GM12878 (cell line): Measurements from ENCODE around the gene PLEKHG4B.

Experiments used
- CBFB ChIP-seq: IDR thresholded peaks from 2 replicates; pipeline ENCODE4 v1.6.1; 2016; ENCODE audit warnings: antibody characterized with exemption, low read depth
- EZH2 ChIP-seq: IDR thresholded peaks from 2 replicates; pipeline ENCODE4 v1.6.1; 2012; ENCODE audit warnings: low read depth, mild to moderate bottlenecking, control low read depth, inconsistent platforms, low read length, borderline replicate concordance; ENCODE audit not compliant: control insufficient read depth
- LARP7 ChIP-seq: fragments of 450-650 bp; IDR thresholded peaks from 2 replicates; pipeline ENCODE4 v1.6.1; 2017; ENCODE audit warnings: mild to moderate bottlenecking
- POLR2A ChIP-seq: IDR thresholded peaks from 2 replicates; pipeline ENCODE4 v1.6.1; 2011; ENCODE audit warnings: low read depth, mild to moderate bottlenecking, low read length
- POLR2AphosphoS2 ChIP-seq: IDR thresholded peaks from 2 replicates; pipeline ENCODE4 v1.6.1; 2011; ENCODE audit warnings: low read depth, mild to moderate bottlenecking, low read length, improper control_type of control experiment, moderate library complexity
- RAD21 ChIP-seq: IDR thresholded peaks from 2 replicates; pipeline ENCODE4 v1.6.1; 2011; ENCODE audit warnings: mild to moderate bottlenecking, low read depth, low read length, moderate library complexity; ENCODE audit not compliant: insufficient read depth
- RELA ChIP-seq: fragments of 450-650 bp; IDR thresholded peaks from 2 replicates; pipeline ENCODE4 v1.8.0; 2014; ENCODE audit warnings: borderline replicate concordance; ENCODE audit not compliant: partially characterized antibody
- SMC3 ChIP-seq: IDR thresholded peaks from 2 replicates; pipeline ENCODE4 v1.6.1; 2011; ENCODE audit warnings: low read length, improper control_type of control experiment, borderline replicate concordance
- TCF12 ChIP-seq: IDR thresholded peaks from 2 replicates; pipeline ENCODE4 v1.6.1; 2011; ENCODE audit warnings: low read depth, mild to moderate bottlenecking, low read length
- TF ChIP-seq, protein P1 (sequence below), 3 experiments: IDR thresholded peaks in 2 of 3; conservative IDR thresholded peaks in 1 of 3; 2 replicates each; pipeline ENCODE4 v1.5.1; 2011; ENCODE audit warnings: low read depth in 3 of 3, low read length in 3 of 3, mild to moderate bottlenecking in 3 of 3, control low read depth in 2 of 3, moderate library complexity in 2 of 3, inconsistent platforms in 1 of 3, mixed read lengths in 1 of 3; ENCODE audit not compliant: control insufficient read depth in 2 of 3, insufficient read depth in 1 of 3; ENCODE audit errors: extremely low read depth in 1 of 3
- TF ChIP-seq, protein P2 (sequence below): IDR thresholded peaks from 2 replicates; pipeline ENCODE4 v1.6.1; 2012; ENCODE audit warnings: low read depth, low read length, improper control_type of control experiment

DNA sequence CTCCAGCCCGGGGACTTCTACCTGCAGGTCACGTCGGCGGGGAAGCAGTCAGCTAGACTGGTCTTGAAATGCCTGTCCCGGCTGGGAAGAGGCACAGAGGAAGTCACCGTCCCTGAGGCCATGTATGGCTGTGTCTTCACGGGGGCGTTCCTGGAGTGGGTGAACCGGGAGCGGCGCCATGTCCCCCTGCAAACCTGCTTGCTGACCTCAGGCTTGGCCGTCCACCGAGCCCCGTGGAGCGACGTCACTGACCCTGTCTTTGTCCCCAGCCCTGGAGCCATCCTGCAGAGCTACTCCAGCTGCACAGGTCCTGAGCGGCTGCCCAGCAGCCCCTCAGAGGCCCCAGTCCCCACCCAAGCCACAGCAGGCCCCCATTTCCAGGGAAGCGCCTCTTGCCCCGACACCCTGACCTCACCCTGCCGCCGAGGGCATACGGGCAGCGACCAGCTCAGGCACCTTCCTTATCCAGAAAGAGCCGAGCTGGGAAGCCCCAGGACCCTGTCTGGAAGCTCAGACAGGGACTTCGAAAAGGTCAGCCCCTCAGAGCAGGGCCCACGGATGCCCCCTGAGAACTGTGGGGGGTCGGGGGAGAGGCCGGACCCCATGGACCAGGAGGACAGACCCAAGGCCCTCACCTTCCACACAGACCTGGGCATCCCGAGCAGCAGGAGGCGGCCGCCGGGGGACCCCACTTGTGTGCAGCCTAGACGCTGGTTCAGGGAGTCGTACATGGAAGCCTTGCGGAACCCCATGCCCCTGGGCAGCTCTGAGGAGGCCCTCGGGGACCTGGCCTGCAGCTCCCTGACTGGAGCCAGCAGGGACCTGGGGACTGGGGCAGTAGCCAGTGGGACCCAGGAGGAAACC, 47.8 kb downstream of the PLEKHG4B start:
- TF ChIP-seq, protein P1, sequence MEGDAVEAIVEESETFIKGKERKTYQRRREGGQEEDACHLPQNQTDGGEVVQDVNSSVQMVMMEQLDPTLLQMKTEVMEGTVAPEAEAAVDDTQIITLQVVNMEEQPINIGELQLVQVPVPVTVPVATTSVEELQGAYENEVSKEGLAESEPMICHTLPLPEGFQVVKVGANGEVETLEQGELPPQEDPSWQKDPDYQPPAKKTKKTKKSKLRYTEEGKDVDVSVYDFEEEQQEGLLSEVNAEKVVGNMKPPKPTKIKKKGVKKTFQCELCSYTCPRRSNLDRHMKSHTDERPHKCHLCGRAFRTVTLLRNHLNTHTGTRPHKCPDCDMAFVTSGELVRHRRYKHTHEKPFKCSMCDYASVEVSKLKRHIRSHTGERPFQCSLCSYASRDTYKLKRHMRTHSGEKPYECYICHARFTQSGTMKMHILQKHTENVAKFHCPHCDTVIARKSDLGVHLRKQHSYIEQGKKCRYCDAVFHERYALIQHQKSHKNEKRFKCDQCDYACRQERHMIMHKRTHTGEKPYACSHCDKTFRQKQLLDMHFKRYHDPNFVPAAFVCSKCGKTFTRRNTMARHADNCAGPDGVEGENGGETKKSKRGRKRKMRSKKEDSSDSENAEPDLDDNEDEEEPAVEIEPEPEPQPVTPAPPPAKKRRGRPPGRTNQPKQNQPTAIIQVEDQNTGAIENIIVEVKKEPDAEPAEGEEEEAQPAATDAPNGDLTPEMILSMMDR (IDR thresholded peaks at IDR 0.05 in 2 of 3, conservative IDR thresholded peaks at IDR 0.05 in 1 of 3; ENCODE audit: control insufficient read depth in 2 of 3, extremely low read depth in 1 of 3, insufficient read depth in 1 of 3, low read depth in 3 of 3, low read length in 3 of 3), result no peak
- TF ChIP-seq POLR2AphosphoS2 (no peak), CBFB (no peak), POLR2A (no peak), RAD21 (no peak), EZH2 (no peak), RELA (no peak), LARP7 (no peak), TCF12 (no peak), SMC3 (no peak)
- TF ChIP-seq, protein P2, sequence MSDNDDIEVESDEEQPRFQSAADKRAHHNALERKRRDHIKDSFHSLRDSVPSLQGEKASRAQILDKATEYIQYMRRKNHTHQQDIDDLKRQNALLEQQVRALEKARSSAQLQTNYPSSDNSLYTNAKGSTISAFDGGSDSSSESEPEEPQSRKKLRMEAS, result no peak
